Measurements from ENCODE around the gene LAMA5. TPM values are rescaled to one million over a fixed set of nuclear protein-coding genes. Genes with fewer than 3 reads are reported as not detected.

Gene LAMA5
- total RNA-seq, 2 donors from 2014 or later: 131 to 183 TPM

- DNase-seq (ENCODE audit: low spot score): no peak
- intact Hi-C loops (cut with DNase I): no loop called here
Measured at GRCh38 chr20:62326959-62327725, 40.0 kb downstream of the LAMA5 start.

GRCh38 chr20:62326559-62326958, 40.6 kb downstream of the LAMA5 start:
- intact Hi-C loops (cut with DNase I): no loop called here
- DNase-seq (ENCODE audit: low spot score): no peak

- intact Hi-C loops (cut with DNase I): no loop called here
- no peak for DNase-seq (ENCODE audit: low spot score)
Measured at GRCh38 chr20:62325172-62325905, 41.8 kb downstream of the LAMA5 start.

GRCh38 chr20:62323980-62324906, 42.9 kb downstream of the LAMA5 start:
- DNase-seq (ENCODE audit: low spot score): no peak
- intact Hi-C loops (cut with DNase I): no loop called here

- DNase-seq (ENCODE audit: low spot score): no peak
- intact Hi-C loops (cut with DNase I): no loop called here
Measured at GRCh38 chr20:62323146-62323979, 43.7 kb downstream of the LAMA5 start.

GRCh38 chr20:62322492-62323041, 44.5 kb downstream of the LAMA5 start:
- no peak for DNase-seq (ENCODE audit: low spot score)
- intact Hi-C loops (cut with DNase I): no loop called here

- intact Hi-C loops (cut with DNase I): no loop called here
- no peak for DNase-seq (ENCODE audit: low spot score)
Measured at GRCh38 chr20:62321975-62322374, 45.1 kb downstream of the LAMA5 start.

GRCh38 chr20:62321521-62321948, 45.6 kb downstream of the LAMA5 start:
- DNase-seq (ENCODE audit: low spot score): no peak
- intact Hi-C loops (cut with DNase I): no loop called here

GRCh38 chr20:62320581-62321354, 46.3 kb downstream of the LAMA5 start:
- intact Hi-C loops (cut with DNase I): no loop called here
- no peak for DNase-seq (ENCODE audit: low spot score)

- no peak for DNase-seq (ENCODE audit: low spot score)
- intact Hi-C loops (cut with DNase I): loop anchor here in 1 of 2 donors (5.0 to 10.0 kb wide), 2 partner anchors 45 to 1992 kb away; partner anchors contain the start of gene LAMA5
Measured at GRCh38 chr20:62319346-62319909, 47.7 kb downstream of the LAMA5 start.

GRCh38 chr20:62318400-62319345, 48.4 kb downstream of the LAMA5 start:
- no peak for DNase-seq (ENCODE audit: low spot score)
- intact Hi-C loops (cut with DNase I): loop anchor here in 1 of 2 donors (5.0 to 10.0 kb wide), 2 partner anchors 46 to 1991 kb away; partner anchors contain the start of gene LAMA5

- DNase-seq (ENCODE audit: low spot score): no peak
- intact Hi-C loops (cut with DNase I): loop anchor here in 1 of 2 donors (5.0 to 10.0 kb wide), 2 partner anchors 48 to 1990 kb away; partner anchors contain the start of gene LAMA5
Measured at GRCh38 chr20:62317167-62317655, 49.9 kb downstream of the LAMA5 start.

GRCh38 chr20:62316331-62317166, 50.6 kb downstream of the LAMA5 start:
- intact Hi-C loops (cut with DNase I): loop anchor here in 1 of 2 donors (5.0 to 10.0 kb wide), 2 partner anchors 48 to 1989 kb away; partner anchors contain the start of gene LAMA5
- DNase-seq (ENCODE audit: low spot score): no peak

- intact Hi-C loops (cut with DNase I): loop anchor here in 1 of 2 donors (5.0 to 10.0 kb wide), 2 partner anchors 49 to 1988 kb away; partner anchors contain the start of gene LAMA5
- no peak for DNase-seq (ENCODE audit: low spot score)
Measured at GRCh38 chr20:62315773-62316172, 51.3 kb downstream of the LAMA5 start.

Data from posterior vena cava (tissue), 2 donors.